Panc1 (cell line): Measurements from ENCODE around the gene LEPROT. TPM values are rescaled to one million over a fixed set of nuclear protein-coding genes. Genes with fewer than 3 reads are reported as not detected.
"Not testable (repeated sequence)": the region's sequence is repeated elsewhere in the genome, so short reads cannot be mapped to it uniquely, and the experiment has no call there.

ENCODE experiments used
- ATAC-seq: fragments of 200-7000 bp; cut with Tn5 transposase; 2 replicates; pipeline ENCODE4 v1.9.1; 2020; ENCODE audit warnings: mild to moderate bottlenecking, moderate library complexity
- BruUV-seq: library from RNA; stranded (reverse); fragments of 400-500 nt; replicated peaks from 2 replicates; lab custom pipeline; 2021; lab: Mats Ljungman, UMichigan
- CTCF ChIA-PET: fragments of 300-600 bp; sonication (Branson Sonifier 250); formaldehyde crosslinking; loops from one replicate; lab custom pipeline; 2022; ENCODE audit warnings: antibody characterized with exemption; lab: Charles Lee
- POLR2A ChIA-PET: fragments of 300-600 bp; sonication (Branson Sonifier 250); formaldehyde crosslinking; loops from one replicate; lab custom pipeline; 2022; ENCODE audit warnings: antibody characterized with exemption; lab: Charles Lee
- DNase-seq: peaks from one replicate; pipeline ENCODE4 v3.0.0-alpha.2; 2010; ENCODE audit warnings: low read depth, low spot score
- H3K27ac ChIP-seq: 2 replicates; pipeline ENCODE4 v1.5.1; 2011; ENCODE audit warnings: mild to moderate bottlenecking, low read length, inconsistent platforms
- H3K27me3 ChIP-seq: fragments of 200-500 bp; sonication (Bioruptor generic); 2 replicates; pipeline ENCODE4 v1.6.0; 2014; ENCODE audit warnings: low read length, inconsistent platforms; ENCODE audit not compliant: control insufficient read depth, insufficient read depth
- H3K36me3 ChIP-seq: fragments of 200-500 bp; sonication (Bioruptor generic); 2 replicates; pipeline ENCODE4 v1.5.1; 2014; ENCODE audit warnings: inconsistent platforms, mild to moderate bottlenecking, low read length, moderate library complexity; ENCODE audit not compliant: control insufficient read depth, insufficient read depth
- H3K4me1 ChIP-seq: 2 replicates; pipeline ENCODE4 v1.5.1; 2011; ENCODE audit warnings: inconsistent platforms, mild to moderate bottlenecking, low read length, moderate library complexity; ENCODE audit not compliant: control insufficient read depth, insufficient read depth
- H3K4me3 ChIP-seq, 2 experiments: 2 replicates each; pipeline ENCODE4 v1.5.1; 2011 to 2012; ENCODE audit warnings: low read depth in 2 of 2, low read length in 2 of 2, mild to moderate bottlenecking in 2 of 2, inconsistent platforms in 1 of 2, moderate library complexity in 1 of 2
- H3K9me3 ChIP-seq: fragments of 200-500 bp; sonication (Bioruptor generic); 2 replicates; pipeline ENCODE4 v1.5.1; 2014; ENCODE audit warnings: low read depth, mild to moderate bottlenecking, inconsistent platforms, low read length, moderate library complexity; ENCODE audit not compliant: control insufficient read depth, insufficient read depth
- CTCF ChIP-seq: fragments of 450-650 bp; IDR thresholded peaks from 2 replicates; pipeline ENCODE4 v1.5.1; 2017; ENCODE audit warnings: mild to moderate bottlenecking
- POLR2AphosphoS5 ChIP-seq: IDR thresholded peaks from 2 replicates; pipeline ENCODE4 v1.6.1; 2012; ENCODE audit warnings: mild to moderate bottlenecking, low read depth, low read length, moderate library complexity
- REST ChIP-seq, 2 experiments: IDR thresholded peaks; 2 replicates each; pipeline ENCODE4 v1.6.1; 2011 to 2012; ENCODE audit warnings: low read depth in 2 of 2, control low read depth in 1 of 2, low read length in 1 of 2, mild to moderate bottlenecking in 1 of 2, moderate library complexity in 1 of 2; ENCODE audit not compliant: insufficient read depth in 1 of 2
- SIN3A ChIP-seq: IDR thresholded peaks from 2 replicates; pipeline ENCODE4 v1.6.1; 2012; ENCODE audit warnings: low read depth, mild to moderate bottlenecking, low read length, moderate library complexity, borderline replicate concordance; ENCODE audit not compliant: insufficient read depth
- TCF7L2 ChIP-seq: IDR thresholded peaks from 2 replicates; pipeline ENCODE4 v1.6.1; 2011; ENCODE audit warnings: mild to moderate bottlenecking, low read depth, low read length, inconsistent platforms
- in situ Hi-C: cut with HindIII; loops from 2 replicates; pipeline ENCODE4 v1.10.0; 2016; ENCODE audit warnings: low sequenced_read_pairs, low pct_unique_long_range_greater_than_20kb
- intact Hi-C: fragments of 100-400 bp; cut with micrococcal nuclease; formaldehyde crosslinking; loops from one replicate; pipeline ENCODE4 v1.10.0; 2022; ENCODE audit not compliant: unreplicated experiment
- total RNA-seq: library from RNA; stranded (reverse); gene quantifications from one replicate; pipeline ENCODE4 v1.2.1, GENCODE V29; 2021; ENCODE audit not compliant: unreplicated experiment

LEPROT gene
- total RNA-seq, 1 experiment from 2014 or later = 53.6 TPM

- intact Hi-C loops (no loop called here), in situ Hi-C loops (no loop called here)
- no TSS peak for BruUV-seq
- Histone ChIP-seq H3K4me1 (no peaks in the 10 kb centered on the region), H3K9me3 (no peaks in the 10 kb centered on the region), H3K4me3 (no peak overlapping the region), H3K27me3 (no peaks in the 10 kb centered on the region), H3K36me3 (no peaks in the 10 kb centered on the region), H3K27ac (no peak overlapping the region)
- ATAC-seq = no peak
- TF ChIP-seq SIN3A (no peak), REST (IDR thresholded peaks at IDR 0.05; ENCODE audit: insufficient read depth in 1 of 2, low read depth in 2 of 2, low read length in 1 of 2) (no peak), TCF7L2 (no peak), POLR2AphosphoS5 (no peak), CTCF (no peak)
- ChIA-PET CTCF (no interaction called here), POLR2A (no interaction called here)
- DNase-seq = no peak
Observed at GRCh38 chr1:65378247-65378946, 42.1 kb upstream of the LEPROT start.

- in situ Hi-C loops, BruUV-seq, POLR2A ChIA-PET: not testable (repeated sequence)
Observed at GRCh38 chr1:65384426-65384825, 36.0 kb upstream of the LEPROT start.

GRCh38 chr1:65386439-65386838 is 34.0 kb upstream of the LEPROT start:
- ChIA-PET CTCF (no interaction called here), POLR2A (no interaction called here)
- intact Hi-C loops = no loop called here
- Histone ChIP-seq H3K4me3 (no peak overlapping the region), H3K9me3 (no peaks in the 10 kb centered on the region), H3K27ac (no peak overlapping the region), H3K36me3 (no peaks in the 10 kb centered on the region), H3K27me3 (no peaks in the 10 kb centered on the region), H3K4me1 (no peaks in the 10 kb centered on the region)
- ATAC-seq (no peak), DNase-seq (no peak)
- in situ Hi-C loops = no loop called here
- TF ChIP-seq REST (IDR thresholded peaks at IDR 0.05; ENCODE audit: insufficient read depth in 1 of 2, low read depth in 2 of 2, low read length in 1 of 2) = no peak
- TF ChIP-seq CTCF = no peak
- TF ChIP-seq POLR2AphosphoS5 = no peak
- TF ChIP-seq SIN3A = no peak
- TF ChIP-seq TCF7L2 = no peak
- no TSS peak for BruUV-seq

More at GRCh38 chr1:65384426-65384825, 36.0 kb upstream of the LEPROT start:
- H3K4me1 ChIP-seq, CTCF ChIA-PET, DNase-seq, H3K4me3 ChIP-seq, H3K27me3 ChIP-seq, ATAC-seq, H3K27ac ChIP-seq, H3K9me3 ChIP-seq, intact Hi-C loops, H3K36me3 ChIP-seq: not testable (repeated sequence)
